HepG2 (cell line): ENCODE data around the gene GRAP. TPM values are rescaled to one million over a fixed set of nuclear protein-coding genes. Genes with fewer than 3 reads are reported as not detected.

Experiments
- ATAC-seq: fragments of 200-7000 bp; cut with Tn5 transposase; 3 replicates; pipeline ENCODE4 v1.9.1; 2020; ENCODE audit warnings: mild to moderate bottlenecking, moderate library complexity
- BruUV-seq: library from RNA; stranded (reverse); fragments of 400-500 nt; replicated peaks from 2 replicates; lab custom pipeline; 2021; lab: Mats Ljungman, UMichigan
- CTCF ChIA-PET: fragments of 300-600 bp; formaldehyde crosslinking; extraction: SDS; loops from one replicate; lab custom pipeline; 2021; ENCODE audit warnings: low total read pairs, inconsistent platforms, low intra/inter-chr PET ratio; lab: Yijun Ruan, JAX
- POLR2A ChIA-PET: fragments of 350-600 bp; sonication (Branson Sonifier 250); formaldehyde crosslinking; loops from one replicate; lab custom pipeline; 2020; ENCODE audit warnings: antibody characterized with exemption, inconsistent platforms; lab: Yijun Ruan, JAX
- DNase-seq: peaks from one replicate; pipeline ENCODE4 v3.0.0-alpha.2; 2015; ENCODE audit warnings: low spot score
- FAIRE-seq: peaks from 3 replicates; lab custom pipeline; 2011; peaks lifted over from hg19 to GRCh38; lab: Jason Lieb, UNC
- H2AFZ ChIP-seq: one replicate; pipeline ENCODE4 v1.6.1; 2011; ENCODE audit warnings: low read length, inconsistent platforms
- H3K27ac ChIP-seq: fragments of 300-600 bp; 3 replicates; pipeline ENCODE4 v1.8.0; 2011; ENCODE audit warnings: mixed run types, mild to moderate bottlenecking, mixed read lengths, low read length, inconsistent platforms; ENCODE audit not compliant: insufficient read depth; ENCODE audit errors: extremely low read length
- H3K27me3 ChIP-seq, 2 experiments: fragments of 200-600 bp in 1 of 2; 2 replicates in 1 of 2; 3 replicates in 1 of 2; pipeline versions ENCODE4 v1.6.0 to v1.8.0; 2011; ENCODE audit warnings: low read length in 2 of 2, mild to moderate bottlenecking in 2 of 2, moderate library complexity in 2 of 2, inconsistent platforms in 1 of 2; ENCODE audit not compliant: insufficient read depth in 2 of 2, control insufficient read depth in 1 of 2
- H3K36me3 ChIP-seq, 2 experiments: fragments of 200-600 bp in 1 of 2; replicated peaks in 1 of 2; 2 replicates in 1 of 2; 3 replicates in 1 of 2; pipeline versions ENCODE4 v1.5.1 to v1.8.0; 2011; ENCODE audit warnings: low read length in 2 of 2, inconsistent platforms in 1 of 2; ENCODE audit not compliant: insufficient read depth in 2 of 2, control insufficient read depth in 1 of 2
- H3K4me1 ChIP-seq: 2 replicates; pipeline ENCODE4 v1.5.1; 2012; ENCODE audit warnings: low read length, inconsistent platforms; ENCODE audit not compliant: insufficient read depth
- H3K4me2 ChIP-seq: 2 replicates; pipeline ENCODE4 v1.6.0; 2011; ENCODE audit warnings: low read depth, low read length, inconsistent platforms
- H3K4me3 ChIP-seq, 3 experiments: fragments of 200-600 bp in 1 of 3; sonication (generic), shearing (Covaris generic) in 1 of 3; replicated peaks in 1 of 3; 2 replicates each; pipeline ENCODE4 v1.5.1; 2011 to 2016; ENCODE audit warnings: low read length in 3 of 3, inconsistent platforms in 2 of 3, low read depth in 2 of 3, mild to moderate bottlenecking in 2 of 3, control low read depth in 1 of 3, mixed read lengths in 1 of 3; ENCODE audit not compliant: insufficient read depth in 1 of 3
- H3K79me2 ChIP-seq: one replicate; pipeline ENCODE4 v1.6.1; 2011; ENCODE audit warnings: low read length, inconsistent platforms; ENCODE audit not compliant: insufficient read depth
- H3K9ac ChIP-seq: 2 replicates; pipeline ENCODE4 v1.6.0; 2011; ENCODE audit warnings: mild to moderate bottlenecking, low read depth, low read length, inconsistent platforms; ENCODE audit not compliant: insufficient read depth
- H3K9me3 ChIP-seq: 2 replicates; pipeline ENCODE4 v1.5.1; 2012; ENCODE audit warnings: mild to moderate bottlenecking, low read length
- H4K20me1 ChIP-seq: 2 replicates; pipeline ENCODE4 v1.6.0; 2011; ENCODE audit warnings: inconsistent platforms, mild to moderate bottlenecking, low read length, moderate library complexity; ENCODE audit not compliant: insufficient read depth
- CEBPZ ChIP-seq: IDR thresholded peaks from 2 replicates; pipeline ENCODE4 v1.6.1; 2012; ENCODE audit warnings: low read length, improper control_type of control experiment
- NFKB2 ChIP-seq: sonication (generic); formaldehyde crosslinking; IDR thresholded peaks from 2 replicates; pipeline ENCODE4 v1.4.0; 2020; ENCODE audit warnings: missing genetic modification reagents, borderline replicate concordance
- WGBS: methylation state at CpG from one replicate; pipeline ENCODE4 v1.1.6; 2017; ENCODE audit warnings: low lambda C conversion rate; 5-methylcytosine and 5-hydroxymethylcytosine counted together
- in situ Hi-C: cut with HindIII; loops from 2 replicates; pipeline ENCODE4 v1.10.0; 2017; ENCODE audit warnings: low pct_unique_long_range_greater_than_20kb; ENCODE audit not compliant: extremely low pct_ligation_motif_present
- intact Hi-C: fragments of 100-400 bp; cut with micrococcal nuclease; formaldehyde crosslinking; loops from one replicate; pipeline ENCODE4 v1.10.0; 2022; ENCODE audit not compliant: unreplicated experiment
- polyA plus RNA-seq, 8 experiments: library from polyadenylated mRNA; depleted of rRNA in 3 of 8; stranded (reverse) in 7 of 8; unstranded in 1 of 8; fragments of >200 nt; fragmentation: Illumina TruSeq in 4 of 8; extraction: Trizol in 4 of 8; gene quantifications; 2 replicates each; pipeline versions ENCODE4 v1.2.1 to v1.2.3, GENCODE V29; 2011 to 2016; ENCODE audit warnings: low read depth in 4 of 8, missing spikeins in 1 of 8, mixed read lengths in 1 of 8; ENCODE audit not compliant: insufficient read depth in 1 of 8
- total RNA-seq, 5 experiments: library from RNA; depleted of rRNA; stranded (reverse); fragments of >200 nt; fragmentation: Illumina TruSeq; extraction: Trizol; gene quantifications; 2 replicates each; pipeline ENCODE4 v1.2.3, GENCODE V29; 2016; ENCODE audit warnings: low read depth in 1 of 5

Gene GRAP
- total and polyA plus RNA-seq, 2 of the 13 experiments (the other 11 are each of a cell fraction or from before 2014, with no cell fraction given): 0.77 to 1.7 TPM

DNA sequence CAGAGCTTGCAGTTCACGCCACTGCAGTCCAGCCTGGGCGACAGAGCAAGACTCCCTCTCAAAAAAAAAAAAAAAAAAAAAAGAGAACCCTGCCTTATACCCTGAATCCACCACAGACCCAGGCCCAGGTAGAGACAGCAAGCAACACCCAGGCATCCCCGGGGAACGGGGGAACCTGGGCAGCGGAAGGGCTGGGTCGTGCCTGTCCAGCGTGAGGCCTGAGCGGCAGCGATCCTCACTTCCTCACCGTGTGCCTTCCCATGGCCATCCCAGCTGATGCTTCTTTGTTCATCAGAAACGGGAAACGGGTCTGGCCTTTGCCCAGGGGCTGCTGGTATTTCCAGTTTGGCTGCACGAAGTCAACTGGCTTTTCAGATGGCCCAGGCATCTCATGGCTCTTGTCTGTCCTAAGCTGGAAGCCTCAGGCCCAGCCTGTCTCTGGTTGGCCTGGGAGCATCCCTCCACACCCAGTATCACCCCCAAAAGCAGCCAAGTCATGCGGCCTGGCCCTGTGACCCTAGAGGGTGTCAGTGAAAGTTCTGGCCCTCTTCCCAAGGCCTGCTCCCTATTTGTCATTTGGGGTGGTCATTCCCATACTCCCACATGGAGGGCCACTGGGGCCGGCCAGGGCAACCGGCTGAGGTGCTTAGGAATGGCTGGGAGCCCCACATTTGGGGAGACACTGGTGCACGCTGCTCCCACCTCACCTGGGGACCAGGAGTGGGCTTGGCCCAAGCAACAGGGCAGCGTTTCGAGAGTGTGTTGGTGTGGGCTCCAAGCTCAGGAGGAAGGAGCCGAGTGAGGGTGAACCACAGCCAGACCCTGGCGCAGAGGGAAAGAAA lies 62.3 kb downstream of the GRAP start:
- POLR2A ChIA-PET: interaction anchor here (0.7 to 1.5 kb wide), 2 partner anchors 13 to 20 kb away, joined by 3 to 7 read pairs; partner anchors contain the start of gene FAM83G

More for the DNA sequence above, 62.3 kb downstream of the GRAP start:
- WGBS: 98% methylated on average over 16 of the region's 21 CpGs
- Histone ChIP-seq H3K9ac (no peak overlapping the region), H3K79me2 (no peaks in the 10 kb centered on the region), H3K27me3 (no peaks in the 10 kb centered on the region), H3K4me1 (peaks cover 63% of the 10 kb centered on the region), H3K4me2 (no peak overlapping the region), H3K4me3 (no peak overlapping the region), H4K20me1 (no peaks in the 10 kb centered on the region), H2AFZ (no peak overlapping the region), H3K36me3 (peaks cover 21 to 54% of the 10 kb centered on the region in 2 experiments), H3K27ac (no peak overlapping the region), H3K9me3 (no peaks in the 10 kb centered on the region)
- CTCF ChIA-PET: no interaction called here
- in situ Hi-C loops (no loop called here), intact Hi-C loops (no loop called here)
- no TSS peak for BruUV-seq
- DNase-seq (no peak), FAIRE-seq (no peak), ATAC-seq (no peak)
- no peak for TF ChIP-seq CEBPZ
- no peak for TF ChIP-seq NFKB2 (CRISPR knock-in tag)
